Memory B cell (primary cell): Measurements from ENCODE around the gene SYNDIG1.

ENCODE experiments used
- ATAC-seq: fragments of 150-1000 bp; cut with Tn5 transposase; 2 replicates; pipeline ENCODE4 v1.10.0; 2021; ENCODE audit warnings: low read depth, mild to moderate bottlenecking, moderate library complexity
- DNase-seq, 2 donors: peaks; one replicate each; pipeline ENCODE4 v3.0.0; 2022; ENCODE audit warnings: low spot score in 2 of 2
- H3K27ac Mint-ChIP-seq: one replicate; pipeline ENCODE4 v1.8.0; 2022; ENCODE audit warnings: mild to moderate bottlenecking, moderate library complexity, mixed read lengths
- H3K27me3 Mint-ChIP-seq: one replicate; pipeline ENCODE4 v1.8.0; 2022; ENCODE audit warnings: mixed read lengths
- H3K36me3 Mint-ChIP-seq: one replicate; pipeline ENCODE4 v1.8.0; 2022; ENCODE audit warnings: mild to moderate bottlenecking, mixed read lengths
- H3K4me1 Mint-ChIP-seq: one replicate; pipeline ENCODE4 v1.8.0; 2022; ENCODE audit warnings: mixed read lengths
- H3K4me3 Mint-ChIP-seq: one replicate; pipeline ENCODE4 v1.8.0; 2022; ENCODE audit warnings: mild to moderate bottlenecking, moderate library complexity, mixed read lengths
- H3K9me3 Mint-ChIP-seq: one replicate; pipeline ENCODE4 v1.8.0; 2022; ENCODE audit warnings: mixed read lengths

The SYNDIG1 gene

DNA sequence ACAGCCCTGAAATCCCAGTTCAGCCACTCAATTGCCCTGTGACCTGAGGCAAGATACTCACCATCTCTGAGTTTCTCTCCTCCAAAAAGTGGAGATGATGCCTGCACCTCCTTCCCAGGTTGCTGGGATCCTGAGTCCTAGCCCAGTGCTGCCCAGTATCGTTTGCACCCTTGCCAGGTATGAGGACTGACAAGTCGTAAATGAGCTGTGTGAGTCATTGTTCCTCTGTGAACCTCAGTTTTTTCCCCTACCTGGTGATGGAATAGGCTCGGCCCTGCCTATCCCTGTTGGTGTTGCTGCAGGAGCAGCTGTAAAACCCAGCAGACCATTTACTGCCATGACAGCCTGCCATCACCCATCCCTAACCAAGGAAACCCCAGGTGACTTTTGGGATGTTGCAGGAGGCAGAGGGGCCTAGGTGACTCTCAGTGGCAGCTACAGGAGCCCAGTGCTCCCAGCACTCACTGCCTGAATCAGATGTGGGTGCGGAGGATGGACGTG lies 229.3 kb downstream of the SYNDIG1 start:
- no peak for ATAC-seq
- DNase-seq: no peak
- H3K4me1 Mint-ChIP-seq: peaks cover 8% of the 10 kb centered on the region
- H3K36me3 Mint-ChIP-seq: no peaks in the 10 kb centered on the region
- no peaks in the 10 kb centered on the region for H3K9me3 Mint-ChIP-seq
- H3K27me3 Mint-ChIP-seq: peaks cover 3% of the 10 kb centered on the region
- H3K27ac Mint-ChIP-seq: no peak overlapping the region
- H3K4me3 Mint-ChIP-seq: no peak overlapping the region

GRCh38 chr20:24699321-24700165 lies 230.1 kb downstream of the SYNDIG1 start:
- Mint-ChIP-seq H3K36me3 (no peaks in the 10 kb centered on the region), H3K4me1 (peaks cover 8% of the 10 kb centered on the region), H3K9me3 (no peaks in the 10 kb centered on the region), H3K27ac (peak overlapping the region; percentile 6), H3K27me3 (peaks cover 3% of the 10 kb centered on the region), H3K4me3 (no peak overlapping the region)
- DNase-seq (no peak), ATAC-seq (no peak)

GRCh38 chr20:24700166-24700860 lies 230.9 kb downstream of the SYNDIG1 start:
- DNase-seq (no peak), ATAC-seq (no peak)
- Mint-ChIP-seq H3K27ac (no peak overlapping the region), H3K27me3 (peaks cover 3% of the 10 kb centered on the region), H3K4me3 (no peak overlapping the region), H3K9me3 (no peaks in the 10 kb centered on the region), H3K36me3 (no peaks in the 10 kb centered on the region), H3K4me1 (peaks cover 8% of the 10 kb centered on the region)

- H3K27me3 Mint-ChIP-seq: no peaks in the 10 kb centered on the region
- H3K4me3 Mint-ChIP-seq: no peak overlapping the region
- DNase-seq: no peak
- H3K4me1 Mint-ChIP-seq: peaks cover 8% of the 10 kb centered on the region
- no peaks in the 10 kb centered on the region for H3K36me3 Mint-ChIP-seq
- no peaks in the 10 kb centered on the region for H3K9me3 Mint-ChIP-seq
- H3K27ac Mint-ChIP-seq: no peak overlapping the region
- ATAC-seq: no peak
Observed at GRCh38 chr20:24701027-24701426, 231.6 kb downstream of the SYNDIG1 start.

DNA sequence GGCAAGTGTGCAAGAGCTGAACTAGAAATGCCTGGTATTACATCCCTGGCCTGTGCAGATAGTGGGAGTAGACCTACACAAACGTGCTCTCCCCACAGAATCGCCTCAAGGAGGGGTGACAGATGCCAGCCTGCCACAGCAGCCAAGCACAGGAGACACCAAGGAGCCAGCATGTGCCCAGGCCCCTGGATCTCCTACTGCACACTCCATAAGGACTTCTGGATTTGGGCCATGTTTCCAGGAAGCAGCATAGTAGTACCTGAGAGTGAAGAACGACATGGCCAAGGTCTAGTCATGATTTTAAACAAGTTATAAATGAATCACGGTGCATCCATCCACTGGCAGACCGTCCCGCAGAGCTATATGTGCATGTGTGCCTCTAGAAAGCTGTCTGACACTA lies 232.2 kb downstream of the SYNDIG1 start:
- ATAC-seq (no peak), DNase-seq (no peak)
- Mint-ChIP-seq H3K27ac (no peak overlapping the region), H3K9me3 (no peaks in the 10 kb centered on the region), H3K4me1 (peaks cover 8% of the 10 kb centered on the region), H3K27me3 (no peaks in the 10 kb centered on the region), H3K36me3 (no peaks in the 10 kb centered on the region), H3K4me3 (no peak overlapping the region)

DNA sequence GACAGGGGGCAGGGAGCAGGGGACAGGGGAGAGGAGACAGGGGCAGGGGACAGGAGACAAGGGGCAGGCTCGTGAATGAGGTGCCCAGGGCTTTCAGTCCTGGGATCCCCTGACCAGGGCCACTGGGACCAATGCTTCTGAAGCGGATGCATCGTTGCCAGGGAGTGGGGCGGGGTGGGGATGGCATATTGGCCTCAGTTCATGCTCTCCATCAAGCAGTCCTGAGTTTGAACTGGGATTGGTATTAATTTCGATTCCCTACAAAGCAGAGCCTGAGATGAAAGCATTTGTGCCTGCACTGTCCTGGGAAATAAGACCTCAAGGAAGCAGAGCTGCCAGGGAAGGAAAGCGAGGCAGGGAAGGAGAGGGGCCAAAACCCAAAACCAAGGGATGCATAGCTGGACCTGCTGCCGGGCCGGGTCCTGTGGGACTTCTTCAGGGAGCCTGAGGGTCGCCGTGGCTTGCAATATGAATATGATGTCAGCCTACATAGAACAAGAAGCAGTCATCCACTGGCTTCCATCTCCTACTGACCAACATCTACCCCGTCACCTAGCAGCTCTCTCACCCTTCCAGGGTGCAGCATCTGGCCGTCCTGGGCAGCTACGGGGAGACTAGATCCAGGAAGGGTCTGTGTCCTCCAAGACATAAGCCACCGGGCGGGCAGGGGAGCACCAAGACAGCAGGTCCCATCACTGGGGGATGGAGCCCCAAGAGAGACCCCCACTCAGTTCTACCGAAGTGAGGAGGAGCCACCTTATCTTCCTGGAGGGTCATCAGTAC lies 233.3 kb downstream of the SYNDIG1 start:
- peaks cover 1% of the 10 kb centered on the region for H3K9me3 Mint-ChIP-seq
- peaks cover 8% of the 10 kb centered on the region for H3K4me1 Mint-ChIP-seq
- DNase-seq: no peak
- no peak for ATAC-seq
- no peak overlapping the region for H3K4me3 Mint-ChIP-seq
- H3K27me3 Mint-ChIP-seq: no peaks in the 10 kb centered on the region
- H3K27ac Mint-ChIP-seq: no peak overlapping the region
- H3K36me3 Mint-ChIP-seq: no peaks in the 10 kb centered on the region

GRCh38 chr20:24703284-24703610 lies 233.8 kb downstream of the SYNDIG1 start:
- Mint-ChIP-seq H3K27ac (no peak overlapping the region), H3K9me3 (peaks cover 1% of the 10 kb centered on the region), H3K36me3 (no peaks in the 10 kb centered on the region), H3K27me3 (no peaks in the 10 kb centered on the region), H3K4me1 (peaks cover 7% of the 10 kb centered on the region), H3K4me3 (no peak overlapping the region)
- no peak for DNase-seq
- no peak for ATAC-seq

- Mint-ChIP-seq H3K27ac (no peak overlapping the region), H3K27me3 (no peaks in the 10 kb centered on the region), H3K4me1 (no peaks in the 10 kb centered on the region), H3K4me3 (no peak overlapping the region), H3K9me3 (peaks cover 1% of the 10 kb centered on the region), H3K36me3 (no peaks in the 10 kb centered on the region)
- DNase-seq (no peak), ATAC-seq (no peak)
Observed at GRCh38 chr20:24704899-24705298, 235.5 kb downstream of the SYNDIG1 start.

- H3K4me1 Mint-ChIP-seq: no peaks in the 10 kb centered on the region
- no peaks in the 10 kb centered on the region for H3K36me3 Mint-ChIP-seq
- no peak for ATAC-seq
- H3K9me3 Mint-ChIP-seq: peaks cover 1% of the 10 kb centered on the region
- no peak for DNase-seq
- no peaks in the 10 kb centered on the region for H3K27me3 Mint-ChIP-seq
- no peak overlapping the region for H3K27ac Mint-ChIP-seq
- no peak overlapping the region for H3K4me3 Mint-ChIP-seq
Observed at GRCh38 chr20:24705486-24705885, 236.1 kb downstream of the SYNDIG1 start.

- ATAC-seq (no peak), DNase-seq (no peak)
- peaks cover 12% of the 10 kb centered on the region for H3K9me3 Mint-ChIP-seq
- H3K4me3 Mint-ChIP-seq: no peak overlapping the region
- no peaks in the 10 kb centered on the region for H3K4me1 Mint-ChIP-seq
- no peak overlapping the region for H3K27ac Mint-ChIP-seq
- H3K36me3 Mint-ChIP-seq: no peaks in the 10 kb centered on the region
- H3K27me3 Mint-ChIP-seq: peaks cover 1% of the 10 kb centered on the region
Observed at GRCh38 chr20:24708411-24709295, 239.2 kb downstream of the SYNDIG1 start.
